B cell (primary cell): Measurements from ENCODE around the gene NRG4. TPM values are rescaled to one million over a fixed set of nuclear protein-coding genes. Genes with fewer than 3 reads are reported as not detected.

Source experiments
- ATAC-seq: fragments of 200-7000 bp; cut with Tn5 transposase; one replicate; pipeline ENCODE4 v1.10.0; 2021; ENCODE audit warnings: low read depth, mild to moderate bottlenecking, moderate number of reproducible peaks, moderate library complexity
- CTCF ChIA-PET: fragments of 350-600 bp; sonication (Branson Sonifier 250); formaldehyde crosslinking; loops from one replicate; lab custom pipeline; 2021; ENCODE audit warnings: antibody characterized with exemption, inconsistent platforms; lab: Charles Lee
- POLR2A ChIA-PET: fragments of 350-600 bp; sonication (Branson Sonifier 250); formaldehyde crosslinking; loops from one replicate; lab custom pipeline; 2021; ENCODE audit warnings: antibody characterized with exemption; lab: Charles Lee
- DNase-seq: peaks from one replicate; pipeline ENCODE4 v3.0.0; 2013
- H2AFZ ChIP-seq: 2 replicates; pipeline ENCODE4 v1.6.1; 2012; ENCODE audit warnings: mild to moderate bottlenecking, low read depth, low read length; ENCODE audit not compliant: insufficient read depth, poor library complexity, severe bottlenecking
- H3K27ac ChIP-seq, 2 donors: 1 replicate in 1 of 2; 2 replicates in 1 of 2; pipeline ENCODE4 v1.5.1; 2012 to 2013; ENCODE audit warnings: low read length in 2 of 2, mild to moderate bottlenecking in 2 of 2, moderate library complexity in 1 of 2
- H3K27me3 ChIP-seq, 4 experiments: fragments of 200-600 bp in 1 of 4; sonication (generic) in 1 of 4; replicated peaks in 1 of 4; 1 replicate in 2 of 4; 2 replicates in 2 of 4; pipeline versions ENCODE4 v1.6.1 to v1.7.0; 2013 to 2016; ENCODE audit warnings: low read length in 3 of 4, mild to moderate bottlenecking in 2 of 4, mixed read lengths in 1 of 4, moderate library complexity in 1 of 4; ENCODE audit not compliant: insufficient read depth in 4 of 4, control insufficient read depth in 3 of 4; ENCODE audit errors: control extremely low read depth in 1 of 4
- H3K36me3 ChIP-seq, 2 experiments: replicated peaks in 1 of 2; 1 replicate in 1 of 2; 2 replicates in 1 of 2; pipeline versions ENCODE4 v1.6.1 to v1.7.1; 2013; ENCODE audit warnings: low read length in 1 of 2; ENCODE audit not compliant: insufficient read depth in 2 of 2, control insufficient read depth in 1 of 2; ENCODE audit errors: control extremely low read depth in 1 of 2, extremely low read depth in 1 of 2
- H3K4me1 ChIP-seq, 2 donors: fragments of 200-600 bp in 1 of 2; sonication (generic) in 1 of 2; 1 replicate in 1 of 2; 2 replicates in 1 of 2; pipeline versions ENCODE4 v1.5.1 to v1.6.1; 2013 to 2017; ENCODE audit warnings: low read length in 2 of 2; ENCODE audit not compliant: control insufficient read depth in 2 of 2, insufficient read depth in 2 of 2
- H3K4me2 ChIP-seq: replicated peaks from 2 replicates; pipeline ENCODE3; 2012; ENCODE audit warnings: mild to moderate bottlenecking, low read depth, low read length; ENCODE audit not compliant: poor library complexity, severe bottlenecking
- H3K4me3 ChIP-seq, 5 experiments: fragments of 200-600 bp in 1 of 5; sonication (generic) in 1 of 5; 1 replicate in 3 of 5; 2 replicates in 2 of 5; pipeline versions ENCODE4 v1.5.1 to v1.7.0; 2011 to 2016; ENCODE audit warnings: low read length in 4 of 5, mild to moderate bottlenecking in 4 of 5, low read depth in 2 of 5, control low read depth in 1 of 5, moderate library complexity in 1 of 5; ENCODE audit not compliant: insufficient read depth in 1 of 5; ENCODE audit errors: control extremely low read depth in 1 of 5, extremely low read depth in 1 of 5
- H3K79me2 ChIP-seq: fragments of 200-600 bp; sonication (generic); one replicate; pipeline ENCODE4 v1.6.0; 2016; ENCODE audit warnings: low read length; ENCODE audit not compliant: control insufficient read depth, insufficient read depth
- H3K9ac ChIP-seq: fragments of 200-600 bp; sonication (generic); 2 replicates; pipeline ENCODE4 v1.6.1; 2017; ENCODE audit warnings: mild to moderate bottlenecking, low read length, moderate library complexity
- H3K9me3 ChIP-seq, 3 donors: one replicate each; pipeline versions ENCODE4 v1.6.1 to v1.7.1; 2013; ENCODE audit warnings: low read length in 2 of 3; ENCODE audit not compliant: control insufficient read depth in 2 of 3, insufficient read depth in 1 of 3; ENCODE audit errors: control extremely low read depth in 1 of 3
- H4K20me1 ChIP-seq: 2 replicates; pipeline ENCODE4 v1.6.0; 2012; ENCODE audit warnings: mild to moderate bottlenecking, low read length; ENCODE audit not compliant: insufficient read depth, control insufficient read depth, poor library complexity, severe bottlenecking
- H3K27ac Mint-ChIP-seq: one replicate; pipeline ENCODE4 v1.8.0; 2021; ENCODE audit warnings: mixed read lengths
- H3K27me3 Mint-ChIP-seq: one replicate; pipeline ENCODE4 v1.8.0; 2021; ENCODE audit warnings: mixed read lengths
- H3K4me1 Mint-ChIP-seq: one replicate; pipeline ENCODE4 v1.8.0; 2021; ENCODE audit warnings: mixed read lengths
- H3K4me3 Mint-ChIP-seq: one replicate; pipeline ENCODE4 v1.8.0; 2021; ENCODE audit warnings: mixed read lengths
- H3K9me3 Mint-ChIP-seq: one replicate; pipeline ENCODE4 v1.8.0; 2022; ENCODE audit warnings: mixed read lengths; ENCODE audit not compliant: insufficient read depth
- EZH2 ChIP-seq: IDR thresholded peaks from 2 replicates; pipeline ENCODE4 v1.6.1; 2012; ENCODE audit warnings: borderline replicate concordance, low read depth, mild to moderate bottlenecking, moderate library complexity, low read length; ENCODE audit not compliant: insufficient read depth, poor library complexity, severe bottlenecking
- WGBS: methylation state at CpG from one replicate; pipeline ENCODE4 v1.1.5; 2013; ENCODE audit warnings: missing lambda C conversion rate; ENCODE audit not compliant: insufficient coverage; 5-methylcytosine and 5-hydroxymethylcytosine counted together
- intact Hi-C: fragments of 100-400 bp; cut with micrococcal nuclease; formaldehyde crosslinking; loops from one replicate; pipeline ENCODE4 v1.10.0; 2022
- polyA plus RNA-seq: library from polyadenylated mRNA; depleted of rRNA; stranded (reverse); fragments of >200 nt; gene quantifications from 2 replicates; pipeline ENCODE4 v1.2.3, GENCODE V29; 2012
- total RNA-seq, 2 donors: library from RNA; stranded (reverse); fragments of 120-200 nt in 1 of 2; gene quantifications; 1 replicate in 1 of 2; 2 replicates in 1 of 2; pipeline versions ENCODE4 v1.2.3 to v1.2.4, GENCODE V29; 2013 to 2022
- TF ChIP-seq, protein P1 (sequence below): fragments of 200-600 bp; IDR thresholded peaks from one replicate; pipeline ENCODE4 v1.8.0; 2022; ENCODE audit warnings: antibody characterized with exemption, mild to moderate bottlenecking

Gene NRG4
- total and polyA plus RNA-seq, 2 donors (not counting 1 experiment from before 2014, with no cell fraction given) = 0.37 TPM; not detected in 1

DNA sequence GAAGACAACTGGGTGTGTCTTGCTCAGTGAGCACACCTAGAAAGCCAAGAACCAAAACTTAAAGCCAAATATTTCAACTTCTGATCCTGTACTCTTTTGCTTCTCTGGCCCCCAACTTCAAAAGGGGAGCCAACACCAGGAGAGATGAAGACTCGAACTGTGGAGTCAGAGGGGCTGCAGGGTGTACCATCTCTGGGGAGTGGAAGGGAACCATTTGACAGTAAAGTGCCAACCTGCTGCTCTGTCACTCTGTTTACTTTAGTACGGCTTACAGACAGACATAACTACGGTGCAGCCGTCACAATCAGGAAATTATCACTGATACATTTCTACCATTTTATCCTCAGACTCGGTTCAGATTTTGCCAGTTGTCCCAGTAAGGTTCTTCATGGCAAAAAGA, 107.0 kb downstream of the NRG4 start:
- H3K4me3 Mint-ChIP-seq = peak overlapping the region; percentile 66

More for the DNA sequence above, 107.0 kb downstream of the NRG4 start:
- Histone ChIP-seq H3K4me2 (peak overlapping the region; percentile 11), H3K79me2 (peaks cover 44% of the 10 kb centered on the region), H3K4me3 (no peak overlapping the region), H3K27ac (peak overlapping the region in 1 of 2 donors; percentile 44), H3K4me1 (peaks cover 12 to 13% of the 10 kb centered on the region in 2 donors), H3K9ac (no peak overlapping the region), H3K9me3 (no peaks in the 10 kb centered on the region), H2AFZ (no peak overlapping the region), H3K36me3 (peaks cover 8 to 9% of the 10 kb centered on the region in 2 experiments), H4K20me1 (peaks cover 17% of the 10 kb centered on the region), H3K27me3 (no peaks in the 10 kb centered on the region)
- ChIA-PET POLR2A (no interaction called here), CTCF (no interaction called here)
- Mint-ChIP-seq H3K4me1 (peaks cover 42% of the 10 kb centered on the region), H3K27ac (peak overlapping the region; percentile 5), H3K9me3 (no peaks in the 10 kb centered on the region), H3K27me3 (no peaks in the 10 kb centered on the region)
- DNase-seq (no peak), ATAC-seq (no peak)
- intact Hi-C loops = loop anchor here (10.0 kb wide), 1 partner anchor 170 kb away; no protein-coding TSS in a partner anchor
- WGBS = 98% methylated on average over 5 of the region's 5 CpGs
- TF ChIP-seq, protein P1, sequence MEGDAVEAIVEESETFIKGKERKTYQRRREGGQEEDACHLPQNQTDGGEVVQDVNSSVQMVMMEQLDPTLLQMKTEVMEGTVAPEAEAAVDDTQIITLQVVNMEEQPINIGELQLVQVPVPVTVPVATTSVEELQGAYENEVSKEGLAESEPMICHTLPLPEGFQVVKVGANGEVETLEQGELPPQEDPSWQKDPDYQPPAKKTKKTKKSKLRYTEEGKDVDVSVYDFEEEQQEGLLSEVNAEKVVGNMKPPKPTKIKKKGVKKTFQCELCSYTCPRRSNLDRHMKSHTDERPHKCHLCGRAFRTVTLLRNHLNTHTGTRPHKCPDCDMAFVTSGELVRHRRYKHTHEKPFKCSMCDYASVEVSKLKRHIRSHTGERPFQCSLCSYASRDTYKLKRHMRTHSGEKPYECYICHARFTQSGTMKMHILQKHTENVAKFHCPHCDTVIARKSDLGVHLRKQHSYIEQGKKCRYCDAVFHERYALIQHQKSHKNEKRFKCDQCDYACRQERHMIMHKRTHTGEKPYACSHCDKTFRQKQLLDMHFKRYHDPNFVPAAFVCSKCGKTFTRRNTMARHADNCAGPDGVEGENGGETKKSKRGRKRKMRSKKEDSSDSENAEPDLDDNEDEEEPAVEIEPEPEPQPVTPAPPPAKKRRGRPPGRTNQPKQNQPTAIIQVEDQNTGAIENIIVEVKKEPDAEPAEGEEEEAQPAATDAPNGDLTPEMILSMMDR = no peak
- no peak for TF ChIP-seq EZH2
